T-helper 17 cell (primary cell): ENCODE data around the gene KANSL1. TPM values are rescaled to one million over a fixed set of nuclear protein-coding genes. Genes with fewer than 3 reads are reported as not detected.
"Not testable (repeated sequence)": the region's sequence is repeated elsewhere in the genome, so short reads cannot be mapped to it uniquely, and the experiment has no call there.

Source experiments
- ATAC-seq: fragments of 150-1000 bp; cut with Tn5 transposase; 2 replicates; pipeline ENCODE4 v1.10.0; 2021; ENCODE audit warnings: mild to moderate bottlenecking, moderate library complexity
- DNase-seq, 3 donors: peaks; one replicate each; pipeline versions ENCODE4 v3.0.0 to v3.0.0-alpha.2; 2020 to 2021
- H3K9me3 ChIP-seq: one replicate; pipeline ENCODE4 v1.7.0; 2013; ENCODE audit warnings: low read length, mild to moderate bottlenecking; ENCODE audit not compliant: control insufficient read depth, poor library complexity, severe bottlenecking
- H3K27ac Mint-ChIP-seq: one replicate; pipeline ENCODE4 v1.8.0; 2022; ENCODE audit warnings: mild to moderate bottlenecking, moderate library complexity, mixed read lengths
- H3K27me3 Mint-ChIP-seq: one replicate; pipeline ENCODE4 v1.8.0; 2022; ENCODE audit warnings: mixed read lengths
- H3K36me3 Mint-ChIP-seq: one replicate; pipeline ENCODE4 v1.8.0; 2022; ENCODE audit warnings: low read depth, mixed read lengths
- H3K4me1 Mint-ChIP-seq: one replicate; pipeline ENCODE4 v1.8.0; 2022; ENCODE audit warnings: mild to moderate bottlenecking, mixed read lengths
- H3K4me3 Mint-ChIP-seq: one replicate; pipeline ENCODE4 v1.8.0; 2022; ENCODE audit warnings: mild to moderate bottlenecking, moderate library complexity, mixed read lengths
- total RNA-seq, 4 donors: library from RNA in 2 of 4; stranded (reverse) in 2 of 4; gene quantifications; one replicate each; pipeline ENCODE4 v1.2.3 and lab custom pipeline; 2022 to 2026

KANSL1 gene
- total RNA-seq, 2 donors from 2014 or later = 142 to 187 TPM

DNA sequence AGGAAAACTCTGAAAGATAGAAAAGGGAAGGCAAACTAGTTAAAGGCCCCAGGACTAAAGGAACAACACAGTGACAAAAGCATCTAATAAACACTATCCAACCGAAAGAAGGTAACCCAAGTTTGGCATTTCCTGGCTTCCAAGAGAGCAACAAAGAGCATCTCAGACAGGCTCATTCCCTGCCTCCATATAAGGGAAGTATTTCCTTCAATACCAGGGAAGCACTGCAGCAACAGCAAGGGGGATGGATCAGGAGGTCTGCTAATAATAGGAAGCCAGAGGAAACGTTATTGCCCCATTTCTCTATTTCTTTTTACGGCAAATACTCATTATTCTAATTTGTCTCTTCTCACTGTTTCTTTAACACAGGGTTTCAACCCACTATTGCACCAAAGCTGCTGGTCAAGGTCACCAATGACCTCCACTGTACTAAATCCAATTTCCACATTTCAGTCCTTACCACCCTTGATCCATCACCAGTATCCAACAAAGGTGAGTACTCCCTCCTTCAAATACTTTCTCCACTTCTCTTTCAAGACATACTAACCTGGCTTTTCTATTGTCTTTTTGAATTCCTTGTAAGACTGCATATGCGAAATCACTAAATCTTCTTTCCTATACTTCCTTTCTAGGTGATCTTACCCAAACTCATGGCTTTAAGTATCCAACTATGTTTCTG is 86.1 kb downstream of the KANSL1 start:
- no peak for DNase-seq
- Mint-ChIP-seq H3K27me3 (no peaks in the 10 kb centered on the region), H3K36me3 (no peaks in the 10 kb centered on the region), H3K4me3 (no peak overlapping the region), H3K4me1 (peaks cover 82% of the 10 kb centered on the region), H3K27ac (peak overlapping the region; percentile 56)
- no peak for ATAC-seq
- H3K9me3 ChIP-seq = no peaks in the 10 kb centered on the region

GRCh38 chr17:46102806-46103205 is 90.4 kb downstream of the KANSL1 start:
- Mint-ChIP-seq H3K27ac (peak overlapping the region; percentile 94), H3K4me1 (peaks cover 69% of the 10 kb centered on the region), H3K4me3 (peak overlapping the region; percentile 63)
- not testable (repeated sequence) for DNase-seq, ATAC-seq, H3K27me3 Mint-ChIP-seq, H3K9me3 ChIP-seq, H3K36me3 Mint-ChIP-seq

DNA sequence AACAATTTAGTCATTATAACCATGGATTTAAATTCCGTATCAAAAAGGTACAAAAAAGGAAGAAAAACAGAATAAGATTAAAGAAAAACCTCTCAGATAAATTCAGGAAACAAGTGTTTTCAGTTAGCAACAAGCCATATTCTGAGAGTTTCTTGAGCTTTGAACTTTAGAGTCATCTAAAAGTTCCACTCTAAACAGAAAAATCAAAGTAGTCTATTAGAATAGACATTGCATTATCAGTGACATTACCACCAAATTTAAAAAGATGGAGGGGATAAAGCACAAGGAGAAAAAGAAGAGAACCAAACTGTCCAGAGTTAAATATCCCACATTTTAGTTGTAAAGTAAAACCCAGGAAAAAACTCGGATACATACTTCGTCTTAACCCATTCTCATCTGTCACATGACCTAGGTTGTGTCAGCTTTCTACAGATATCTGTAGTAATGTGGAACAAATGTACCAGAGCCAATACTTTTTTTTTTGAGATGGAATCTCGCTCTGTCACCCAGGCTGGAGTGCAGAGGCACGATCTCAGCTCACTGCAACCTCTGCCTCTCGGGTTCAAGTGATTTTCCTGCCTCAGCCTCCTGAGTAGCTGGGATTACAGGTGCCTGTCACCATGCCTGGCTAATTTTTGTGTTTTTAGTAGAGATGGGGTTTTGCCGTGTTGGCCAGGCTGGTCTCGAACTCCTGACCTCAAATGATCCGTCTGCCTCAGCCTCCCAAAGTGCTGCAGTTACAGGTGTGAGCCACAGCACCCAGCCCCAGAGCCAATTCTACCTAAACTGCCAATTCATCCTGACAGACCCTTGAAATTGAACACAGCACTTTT is 91.2 kb downstream of the KANSL1 start:
- not testable (repeated sequence) for DNase-seq, H3K36me3 Mint-ChIP-seq, H3K9me3 ChIP-seq, H3K27me3 Mint-ChIP-seq
- H3K4me3 Mint-ChIP-seq = peak overlapping the region; percentile 63
- peak; percentile 23 for ATAC-seq
- peaks cover 69% of the 10 kb centered on the region for H3K4me1 Mint-ChIP-seq
- peak overlapping the region; percentile 94 for H3K27ac Mint-ChIP-seq

GRCh38 chr17:46100590-46100989 is 92.6 kb downstream of the KANSL1 start:
- DNase-seq (no peak), ATAC-seq (no peak)
- peak overlapping the region; percentile 63 for H3K4me3 Mint-ChIP-seq
- no peaks in the 10 kb centered on the region for H3K27me3 Mint-ChIP-seq
- peaks cover 60% of the 10 kb centered on the region for H3K4me1 Mint-ChIP-seq
- peak overlapping the region; percentile 94 for H3K27ac Mint-ChIP-seq
- H3K9me3 ChIP-seq = no peaks in the 10 kb centered on the region
- H3K36me3 Mint-ChIP-seq = no peaks in the 10 kb centered on the region

GRCh38 chr17:46099865-46100264 is 93.4 kb downstream of the KANSL1 start:
- no peaks in the 10 kb centered on the region for H3K9me3 ChIP-seq
- H3K4me3 Mint-ChIP-seq = no peak overlapping the region
- H3K36me3 Mint-ChIP-seq = no peaks in the 10 kb centered on the region
- no peaks in the 10 kb centered on the region for H3K27me3 Mint-ChIP-seq
- DNase-seq (no peak), ATAC-seq (no peak)
- H3K27ac Mint-ChIP-seq = peak overlapping the region; percentile 94
- peaks cover 64% of the 10 kb centered on the region for H3K4me1 Mint-ChIP-seq

- Mint-ChIP-seq H3K27me3 (no peaks in the 10 kb centered on the region), H3K4me1 (peaks cover 51% of the 10 kb centered on the region), H3K36me3 (no peaks in the 10 kb centered on the region), H3K27ac (peak overlapping the region; percentile 92), H3K4me3 (no peak overlapping the region)
- no peak for DNase-seq
- H3K9me3 ChIP-seq = no peaks in the 10 kb centered on the region
- ATAC-seq = no peak
These were observed 95.7 kb downstream of the KANSL1 start for GRCh38 chr17:46097497-46097896.

DNA sequence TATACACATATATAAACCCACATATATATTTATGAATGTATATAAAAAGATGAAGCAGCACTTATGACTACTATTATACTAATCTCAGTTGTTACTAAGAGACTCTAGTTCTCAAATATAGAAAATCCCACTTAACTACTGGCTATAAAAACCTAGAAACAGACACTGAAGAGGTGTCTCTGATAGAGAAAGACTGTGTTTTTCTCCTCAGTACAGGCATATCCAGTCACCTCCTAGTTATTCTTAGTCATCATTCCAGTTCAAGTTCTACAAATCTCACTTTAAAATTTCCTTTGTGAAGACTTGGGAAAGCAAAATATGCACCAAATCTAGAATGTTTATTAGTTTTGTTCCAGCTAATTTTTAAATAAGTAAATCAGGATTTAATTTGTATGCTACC is 100.2 kb downstream of the KANSL1 start:
- Mint-ChIP-seq H3K36me3 (no peaks in the 10 kb centered on the region), H3K27me3 (no peaks in the 10 kb centered on the region), H3K27ac (peak overlapping the region; percentile 24), H3K4me3 (no peak overlapping the region), H3K4me1 (peaks cover 43% of the 10 kb centered on the region)
- no peaks in the 10 kb centered on the region for H3K9me3 ChIP-seq
- ATAC-seq (no peak), DNase-seq (no peak)

DNA sequence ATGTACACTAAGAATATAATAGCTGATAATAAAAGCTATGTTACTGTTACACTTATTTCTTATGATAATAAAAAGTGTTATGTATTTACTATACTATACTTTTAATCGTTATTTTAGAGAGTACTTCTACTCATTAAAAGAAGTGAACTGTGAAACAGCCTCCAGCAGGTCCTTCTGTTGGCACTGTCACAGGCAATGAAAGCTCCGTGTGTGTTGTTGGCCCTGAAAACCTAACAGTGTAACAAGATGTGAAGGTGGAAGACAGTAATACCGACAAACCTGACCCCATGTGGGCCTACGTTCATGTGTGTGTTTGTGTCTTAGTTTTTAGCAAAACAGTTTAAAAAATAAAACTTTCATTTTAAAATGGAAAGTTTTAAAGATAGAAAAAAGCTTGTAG is 102.4 kb downstream of the KANSL1 start:
- DNase-seq (no peak), ATAC-seq (no peak)
- H3K4me1 Mint-ChIP-seq = peaks cover 45% of the 10 kb centered on the region
- H3K36me3 Mint-ChIP-seq = no peaks in the 10 kb centered on the region
- H3K9me3 ChIP-seq = no peaks in the 10 kb centered on the region
- H3K27ac Mint-ChIP-seq = no peak overlapping the region
- H3K4me3 Mint-ChIP-seq = no peak overlapping the region
- no peaks in the 10 kb centered on the region for H3K27me3 Mint-ChIP-seq

DNA sequence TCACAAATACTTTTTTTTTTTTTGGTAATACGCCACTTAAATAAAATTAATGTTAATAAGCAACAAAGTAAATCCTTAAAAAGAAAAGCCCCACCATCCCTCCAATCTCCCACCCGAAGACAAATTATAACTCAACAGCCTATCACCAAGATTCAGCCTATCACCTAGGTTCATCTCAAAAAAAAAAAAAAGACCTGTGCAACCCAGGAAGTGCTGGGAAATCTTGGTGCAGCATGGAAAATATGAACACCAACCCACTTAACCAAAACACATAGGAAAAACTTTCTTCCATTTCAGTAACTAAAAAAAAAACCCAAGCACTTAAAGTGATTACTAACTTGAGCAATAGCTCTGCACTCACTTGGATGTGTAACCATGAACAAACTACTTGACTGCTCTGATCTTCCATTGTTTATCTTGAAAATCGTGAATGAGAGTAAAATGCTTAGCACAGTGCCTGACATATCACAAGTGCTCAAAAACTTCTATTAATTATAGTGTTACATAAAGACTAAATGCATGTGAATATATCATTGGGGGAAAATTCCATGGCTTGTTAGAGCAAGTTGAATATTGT is 103.8 kb downstream of the KANSL1 start:
- no peaks in the 10 kb centered on the region for H3K9me3 ChIP-seq
- Mint-ChIP-seq H3K27me3 (no peaks in the 10 kb centered on the region), H3K27ac (peak overlapping the region; percentile 77), H3K4me1 (peaks cover 45% of the 10 kb centered on the region), H3K36me3 (no peaks in the 10 kb centered on the region), H3K4me3 (no peak overlapping the region)
- ATAC-seq = no peak
- no peak for DNase-seq

DNA sequence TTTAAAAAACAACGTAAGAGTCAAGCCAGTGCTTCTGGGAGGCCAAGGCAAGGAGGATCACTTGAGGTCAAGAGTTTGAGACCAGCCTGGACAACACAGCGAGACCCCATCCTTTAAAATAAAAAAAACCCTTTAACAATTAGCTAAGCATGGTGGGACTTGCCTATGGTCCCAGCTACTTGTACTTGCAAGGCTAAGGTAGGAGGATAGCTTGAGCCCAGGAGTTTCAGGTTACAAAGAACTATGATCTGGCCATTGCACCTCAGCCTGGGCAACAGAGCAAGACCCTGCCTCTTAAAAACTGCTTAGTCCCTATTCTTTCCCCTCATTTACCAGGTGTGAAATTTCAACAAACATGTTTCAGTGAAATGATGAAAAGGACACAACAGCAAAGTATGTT is 104.6 kb downstream of the KANSL1 start:
- no peak overlapping the region for H3K4me3 Mint-ChIP-seq
- DNase-seq = no peak
- peaks cover 42% of the 10 kb centered on the region for H3K4me1 Mint-ChIP-seq
- H3K27ac Mint-ChIP-seq = peak overlapping the region; percentile 77
- no peak for ATAC-seq
- no peaks in the 10 kb centered on the region for H3K9me3 ChIP-seq
- H3K27me3 Mint-ChIP-seq = no peaks in the 10 kb centered on the region
- no peaks in the 10 kb centered on the region for H3K36me3 Mint-ChIP-seq

DNA sequence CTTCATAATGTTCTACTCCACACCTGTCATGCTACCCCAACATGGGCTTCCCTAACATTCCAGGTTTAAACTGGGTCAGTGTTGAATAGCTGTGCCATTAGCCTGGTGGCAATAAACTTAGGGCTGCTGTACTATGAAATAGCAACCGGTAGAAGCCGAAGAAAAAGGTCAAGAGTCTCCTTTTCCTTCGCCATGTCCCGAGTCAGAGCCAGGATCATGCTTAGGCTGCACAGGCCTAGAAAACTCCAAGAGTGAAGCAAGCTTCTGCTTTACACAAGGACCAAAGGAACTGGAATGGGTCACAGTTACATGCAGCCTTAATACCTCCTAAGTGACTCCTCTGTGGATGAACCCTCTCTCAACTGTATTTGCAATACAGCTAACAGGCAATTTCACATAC is 105.4 kb downstream of the KANSL1 start:
- Mint-ChIP-seq H3K4me1 (peaks cover 43% of the 10 kb centered on the region), H3K27ac (peak overlapping the region; percentile 77)
- ATAC-seq, H3K27me3 Mint-ChIP-seq, H3K36me3 Mint-ChIP-seq, DNase-seq, H3K4me3 Mint-ChIP-seq, H3K9me3 ChIP-seq: not testable (repeated sequence)

- H3K4me3 Mint-ChIP-seq = no peak overlapping the region
- H3K4me1 Mint-ChIP-seq = peaks cover 49% of the 10 kb centered on the region
- H3K9me3 ChIP-seq = no peaks in the 10 kb centered on the region
- ATAC-seq (no peak), DNase-seq (no peak)
- H3K27me3 Mint-ChIP-seq = no peaks in the 10 kb centered on the region
- H3K27ac Mint-ChIP-seq = peak overlapping the region; percentile 74
- no peaks in the 10 kb centered on the region for H3K36me3 Mint-ChIP-seq
These were observed 106.4 kb downstream of the KANSL1 start for GRCh38 chr17:46086821-46087220.

- H3K4me3 Mint-ChIP-seq = no peak overlapping the region
- H3K27ac Mint-ChIP-seq = peak overlapping the region; percentile 16
- ATAC-seq (no peak), DNase-seq (no peak)
- H3K27me3 Mint-ChIP-seq = no peaks in the 10 kb centered on the region
- H3K9me3 ChIP-seq = no peaks in the 10 kb centered on the region
- H3K36me3 Mint-ChIP-seq = no peaks in the 10 kb centered on the region
- H3K4me1 Mint-ChIP-seq = peaks cover 51% of the 10 kb centered on the region
These were observed 107.7 kb downstream of the KANSL1 start for GRCh38 chr17:46085522-46085921.
